HG03103 (cell line): ENCODE results near the gene SIL1.
"Not testable (repeated sequence)": the region's sequence is repeated elsewhere in the genome, so short reads cannot be mapped to it uniquely, and the experiment has no call there.

ENCODE experiments used
- ATAC-seq: cut with Tn5 transposase; IDR thresholded peaks from one replicate; pipeline ENCODE4 v1.9.1; 2021; ENCODE audit warnings: low read depth; ENCODE audit not compliant: unreplicated experiment

The SIL1 gene

GRCh38 chr5:139078345-139078744, 119.8 kb downstream of the SIL1 start:
- ATAC-seq, result no peak

- ATAC-seq, result no peak
Measured at GRCh38 chr5:139077899-139078298, 120.3 kb downstream of the SIL1 start.

- no peak for ATAC-seq
Measured at GRCh38 chr5:139076111-139076510, 122.1 kb downstream of the SIL1 start.

- ATAC-seq, result no peak
Measured at GRCh38 chr5:139075066-139076050, 122.8 kb downstream of the SIL1 start.

GRCh38 chr5:139073956-139074355, 124.2 kb downstream of the SIL1 start:
- ATAC-seq, result not testable (repeated sequence)

GRCh38 chr5:139068494-139069151, 129.5 kb downstream of the SIL1 start:
- no peak for ATAC-seq

- no peak for ATAC-seq
Measured at GRCh38 chr5:139068060-139068459, 130.1 kb downstream of the SIL1 start.

- no peak for ATAC-seq
Measured at GRCh38 chr5:139065306-139065705, 132.9 kb downstream of the SIL1 start.

GRCh38 chr5:139064613-139065012, 133.6 kb downstream of the SIL1 start:
- no peak for ATAC-seq

- no peak for ATAC-seq
Measured at GRCh38 chr5:139063664-139064054, 134.5 kb downstream of the SIL1 start.

- ATAC-seq, result no peak
Measured at GRCh38 chr5:139062910-139063663, 135.1 kb downstream of the SIL1 start.

GRCh38 chr5:139061856-139062255, 136.3 kb downstream of the SIL1 start:
- ATAC-seq, result no peak

GRCh38 chr5:139061274-139061673, 136.9 kb downstream of the SIL1 start:
- ATAC-seq, result no peak

- ATAC-seq, result no peak
Measured at GRCh38 chr5:139058121-139058520, 140.0 kb downstream of the SIL1 start.

- not testable (repeated sequence) for ATAC-seq
Measured at GRCh38 chr5:139057045-139057939, 140.9 kb downstream of the SIL1 start.

GRCh38 chr5:139052975-139053374, 145.2 kb downstream of the SIL1 start:
- ATAC-seq, result no peak

- ATAC-seq, result no peak
Measured at GRCh38 chr5:139051392-139051791, 146.8 kb downstream of the SIL1 start.

GRCh38 chr5:139050432-139050831, 147.7 kb downstream of the SIL1 start:
- ATAC-seq, result no peak

GRCh38 chr5:139049780-139050179, 148.4 kb downstream of the SIL1 start:
- ATAC-seq, result no peak

GRCh38 chr5:139046551-139046950, 151.6 kb downstream of the SIL1 start:
- no peak for ATAC-seq
